B cell (primary cell): ENCODE data around the gene SRPK1.

Experiments
- CTCF ChIP-seq: fragments of 200-600 bp; IDR thresholded peaks from one replicate; pipeline ENCODE4 v1.8.0; 2022; ENCODE audit warnings: antibody characterized with exemption, mild to moderate bottlenecking
- EZH2 ChIP-seq: IDR thresholded peaks from 2 replicates; pipeline ENCODE4 v1.6.1; 2012; ENCODE audit warnings: borderline replicate concordance, low read depth, mild to moderate bottlenecking, moderate library complexity, low read length; ENCODE audit not compliant: insufficient read depth, poor library complexity, severe bottlenecking

GRCh38 chr6:35879151-35879550 lies 41.7 kb downstream of the SRPK1 start:
- TF ChIP-seq CTCF: no peak
- no peak for TF ChIP-seq EZH2
